SW480 (cell line): Measurements from ENCODE around the gene C3orf18.
"Not testable (repeated sequence)": the region's sequence is repeated elsewhere in the genome, so short reads cannot be mapped to it uniquely, and the experiment has no call there.

Experiments used
- DNase-seq: peaks from one replicate; pipeline ENCODE4 v3.0.0-alpha.2; 2016; ENCODE audit warnings: low spot score

Gene C3orf18

GRCh38 chr3:50523279-50523811, 44.2 kb downstream of the C3orf18 start:
- DNase-seq, result no peak

GRCh38 chr3:50521572-50521971, 46.0 kb downstream of the C3orf18 start:
- no peak for DNase-seq

- no peak for DNase-seq
These were observed 46.7 kb downstream of the C3orf18 start for GRCh38 chr3:50520849-50521248.

- peak; percentile 67 for DNase-seq
These were observed 48.0 kb downstream of the C3orf18 start for GRCh38 chr3:50519471-50520089.

- no peak for DNase-seq
These were observed 49.1 kb downstream of the C3orf18 start for GRCh38 chr3:50518436-50518835.

GRCh38 chr3:50517721-50518206, 49.8 kb downstream of the C3orf18 start:
- no peak for DNase-seq

- DNase-seq, result no peak
These were observed 51.1 kb downstream of the C3orf18 start for GRCh38 chr3:50516440-50516871.

- DNase-seq, result no peak
These were observed 51.7 kb downstream of the C3orf18 start for GRCh38 chr3:50515565-50516439.

- DNase-seq, result not testable (repeated sequence)
These were observed 54.6 kb downstream of the C3orf18 start for GRCh38 chr3:50512908-50513307.

GRCh38 chr3:50512131-50512530, 55.4 kb downstream of the C3orf18 start:
- no peak for DNase-seq

GRCh38 chr3:50510325-50510724, 57.2 kb downstream of the C3orf18 start:
- no peak for DNase-seq

- no peak for DNase-seq
These were observed 57.8 kb downstream of the C3orf18 start for GRCh38 chr3:50509715-50510114.

GRCh38 chr3:50508821-50509220, 58.7 kb downstream of the C3orf18 start:
- no peak for DNase-seq
